B cell (primary cell): ENCODE data around the gene NRXN2.

Source experiments
- EZH2 ChIP-seq: IDR thresholded peaks from 2 replicates; pipeline ENCODE4 v1.6.1; 2012; ENCODE audit warnings: borderline replicate concordance, low read depth, mild to moderate bottlenecking, moderate library complexity, low read length; ENCODE audit not compliant: insufficient read depth, poor library complexity, severe bottlenecking
- TF ChIP-seq, protein P1 (sequence below): fragments of 200-600 bp; IDR thresholded peaks from one replicate; pipeline ENCODE4 v1.8.0; 2022; ENCODE audit warnings: antibody characterized with exemption, mild to moderate bottlenecking

DNA sequence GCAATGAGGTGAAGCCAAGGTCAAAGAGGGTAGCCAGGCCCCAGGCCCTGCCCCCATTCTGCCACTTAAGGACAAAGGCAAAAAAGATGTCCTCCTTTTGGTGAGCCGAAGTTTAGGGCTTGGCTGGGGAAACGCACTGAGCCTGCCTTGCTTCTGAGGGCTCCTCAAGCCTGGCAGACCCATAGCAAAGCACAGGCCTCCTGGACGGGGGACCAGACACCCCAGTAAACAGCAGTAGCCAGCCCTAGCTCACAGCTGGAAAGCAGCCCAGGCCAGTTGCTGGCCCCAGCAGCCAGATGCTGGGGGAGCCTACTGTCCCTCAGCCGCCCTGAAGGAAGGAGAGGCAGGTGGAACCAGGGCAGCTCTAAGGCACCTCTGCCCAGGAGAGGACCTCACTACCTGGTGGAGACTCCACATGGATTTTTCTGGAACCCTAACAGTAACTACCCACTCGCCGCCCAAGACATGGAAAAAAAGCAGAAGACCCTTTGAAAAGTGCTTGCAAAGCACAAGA lies 40.6 kb upstream of the NRXN2 start:
- TF ChIP-seq, protein P1, sequence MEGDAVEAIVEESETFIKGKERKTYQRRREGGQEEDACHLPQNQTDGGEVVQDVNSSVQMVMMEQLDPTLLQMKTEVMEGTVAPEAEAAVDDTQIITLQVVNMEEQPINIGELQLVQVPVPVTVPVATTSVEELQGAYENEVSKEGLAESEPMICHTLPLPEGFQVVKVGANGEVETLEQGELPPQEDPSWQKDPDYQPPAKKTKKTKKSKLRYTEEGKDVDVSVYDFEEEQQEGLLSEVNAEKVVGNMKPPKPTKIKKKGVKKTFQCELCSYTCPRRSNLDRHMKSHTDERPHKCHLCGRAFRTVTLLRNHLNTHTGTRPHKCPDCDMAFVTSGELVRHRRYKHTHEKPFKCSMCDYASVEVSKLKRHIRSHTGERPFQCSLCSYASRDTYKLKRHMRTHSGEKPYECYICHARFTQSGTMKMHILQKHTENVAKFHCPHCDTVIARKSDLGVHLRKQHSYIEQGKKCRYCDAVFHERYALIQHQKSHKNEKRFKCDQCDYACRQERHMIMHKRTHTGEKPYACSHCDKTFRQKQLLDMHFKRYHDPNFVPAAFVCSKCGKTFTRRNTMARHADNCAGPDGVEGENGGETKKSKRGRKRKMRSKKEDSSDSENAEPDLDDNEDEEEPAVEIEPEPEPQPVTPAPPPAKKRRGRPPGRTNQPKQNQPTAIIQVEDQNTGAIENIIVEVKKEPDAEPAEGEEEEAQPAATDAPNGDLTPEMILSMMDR, result no peak
- TF ChIP-seq EZH2, result no peak
